K562 (cell line): Measurements from ENCODE around the gene INO80. TPM values are rescaled to one million over a fixed set of nuclear protein-coding genes. Genes with fewer than 3 reads are reported as not detected.

ENCODE experiments used
- BCL6 ChIP-seq: fragments of 250-450 bp; sonication (Bioruptor Pico); IDR thresholded peaks from 2 replicates; pipeline ENCODE4 v1.4.0; 2020
- BMI1 ChIP-seq: fragments of 150-350 bp; IDR thresholded peaks from 2 replicates; pipeline ENCODE4 v1.6.1; 2014; ENCODE audit warnings: low read length
- HMBOX1 ChIP-seq: sonication (generic); IDR thresholded peaks from 2 replicates; pipeline ENCODE4 v1.6.1; 2016
- KLF16 ChIP-seq: IDR thresholded peaks from 2 replicates; pipeline ENCODE4 v1.6.1; 2016; ENCODE audit warnings: antibody characterized with exemption
- MNT ChIP-seq, 2 experiments: fragments of 450-650 bp; conservative IDR thresholded peaks; 2 replicates each; pipeline ENCODE4 v1.6.1; 2017; ENCODE audit warnings: mild to moderate bottlenecking in 2 of 2, moderate library complexity in 2 of 2
- NCOA4 ChIP-seq: fragments of 450-650 bp; IDR thresholded peaks from 2 replicates; pipeline ENCODE4 v1.6.1; 2018; ENCODE audit warnings: mild to moderate bottlenecking; ENCODE audit not compliant: partially characterized antibody
- NCOR1 ChIP-seq: fragments of 450-650 bp; IDR thresholded peaks from 2 replicates; pipeline ENCODE4 v1.6.1; 2016; ENCODE audit warnings: mild to moderate bottlenecking, moderate library complexity
- NR2F6 ChIP-seq: fragments of 450-650 bp; formaldehyde crosslinking; IDR thresholded peaks from 2 replicates; pipeline ENCODE4 v1.4.0; 2020; ENCODE audit warnings: mild to moderate bottlenecking
- PRMT5 ChIP-seq: sonication (generic); formaldehyde crosslinking; IDR thresholded peaks from 2 replicates; pipeline ENCODE4 v1.5.0; 2020; ENCODE audit warnings: missing genetic modification reagents
- PRPF4 ChIP-seq: fragments of 200-400 bp; formaldehyde crosslinking; IDR thresholded peaks from one replicate; pipeline ENCODE4 v1.6.1; 2017; ENCODE audit warnings: low read length, low read depth, mild to moderate bottlenecking; ENCODE audit not compliant: insufficient read depth, poor library complexity, severe bottlenecking
- PTBP1 ChIP-seq: fragments of 200-400 bp; formaldehyde crosslinking; IDR thresholded peaks from 2 replicates; pipeline ENCODE4 v1.6.1; 2017; ENCODE audit warnings: low read depth, low read length
- PTRF ChIP-seq: fragments of 450-650 bp; IDR thresholded peaks from 2 replicates; pipeline ENCODE4 v1.6.1; 2016; ENCODE audit warnings: mild to moderate bottlenecking, missing genetic modification characterization, missing compliant biosample characterization
- RAD51 ChIP-seq: fragments of 450-650 bp; IDR thresholded peaks from 2 replicates; pipeline ENCODE4 v1.7.1; 2016; ENCODE audit warnings: low read depth, mild to moderate bottlenecking, borderline replicate concordance
- SP1 ChIP-seq: sonication (generic); formaldehyde crosslinking; IDR thresholded peaks from 2 replicates; pipeline ENCODE4 v1.8.1; 2022; ENCODE audit warnings: mild to moderate bottlenecking, missing genetic modification reagents
- TBL1XR1 ChIP-seq, 2 experiments: IDR thresholded peaks; 2 replicates each; pipeline ENCODE4 v1.6.1; 2012; ENCODE audit warnings: improper control_type of control experiment in 2 of 2, low read length in 2 of 2, mild to moderate bottlenecking in 1 of 2
- THRAP3 ChIP-seq: fragments of 450-650 bp; IDR thresholded peaks from 2 replicates; pipeline ENCODE4 v1.6.1; 2016; ENCODE audit warnings: mild to moderate bottlenecking, inconsistent platforms, borderline replicate concordance
- TRIM24 ChIP-seq, 2 experiments: fragments of 450-650 bp; IDR thresholded peaks; 2 replicates each; pipeline ENCODE4 v1.6.1; 2016
- XRCC5 ChIP-seq: fragments of 200-400 bp; formaldehyde crosslinking; IDR thresholded peaks from 2 replicates; pipeline ENCODE4 v1.6.1; 2017; ENCODE audit warnings: low read depth, mild to moderate bottlenecking, low read length
- ZBTB17 ChIP-seq: fragments of 450-650 bp; formaldehyde crosslinking; IDR thresholded peaks from 2 replicates; pipeline ENCODE4 v1.4.0; 2020; ENCODE audit warnings: mild to moderate bottlenecking
- ZNF140 ChIP-seq: fragments of 250-450 bp; sonication (Bioruptor Pico); IDR thresholded peaks from 2 replicates; pipeline ENCODE4 v1.8.0; 2021; ENCODE audit warnings: moderate library complexity, mild to moderate bottlenecking, inconsistent platforms
- ZNF143 ChIP-seq: sonication (generic); formaldehyde crosslinking; IDR thresholded peaks from 2 replicates; pipeline ENCODE4 v1.9.0; 2022; ENCODE audit warnings: mild to moderate bottlenecking, missing genetic modification reagents
- ZNF282 ChIP-seq: sonication (generic); formaldehyde crosslinking; IDR thresholded peaks from 2 replicates; pipeline ENCODE4 v1.8.1; 2023; ENCODE audit warnings: missing genetic modification reagents
- ZNF316 ChIP-seq: fragments of 450-650 bp; IDR thresholded peaks from 2 replicates; pipeline ENCODE4 v1.6.1; 2016
- ZNF507 ChIP-seq: conservative IDR thresholded peaks from 2 replicates; pipeline ENCODE4 v1.6.1; 2017; ENCODE audit warnings: missing genetic modification characterization, missing compliant biosample characterization
- ZNF57 ChIP-seq: fragments of 450-650 bp; formaldehyde crosslinking; IDR thresholded peaks from 2 replicates; pipeline ENCODE4 v1.4.0; 2020; ENCODE audit warnings: mild to moderate bottlenecking, moderate library complexity
- ZNF695 ChIP-seq: fragments of 450-650 bp; formaldehyde crosslinking; IDR thresholded peaks from 2 replicates; pipeline ENCODE4 v1.4.0; 2020; ENCODE audit warnings: mild to moderate bottlenecking, moderate library complexity
- polyA plus RNA-seq, 8 experiments: library from polyadenylated mRNA; depleted of rRNA in 4 of 8; stranded (reverse) in 5 of 8; unstranded in 3 of 8; fragments of >200 nt; fragmentation: Nextera tagmentation in 2 of 8; fragmentation: Illumina TruSeq in 1 of 8; extraction: Ambion mirVana in 2 of 8; extraction: Trizol in 1 of 8; gene quantifications; 2 replicates each; pipeline versions ENCODE4 v1.2.1 to v1.2.3, GENCODE V29; 2011 to 2014; ENCODE audit warnings: inconsistent platforms in 1 of 8, missing spikeins in 1 of 8
- total RNA-seq, 7 experiments: library from RNA; depleted of rRNA in 6 of 7; stranded (reverse); fragments of >200 nt in 6 of 7; fragmentation: Illumina TruSeq in 2 of 7; extraction: Trizol in 2 of 7; gene quantifications; 2 replicates each; pipeline versions ENCODE4 v1.2.1 to v1.2.3, GENCODE V29; 2011 to 2021; ENCODE audit warnings: low replicate concordance in 1 of 7
- TF ChIP-seq, protein P1 (sequence below): sonication (generic); formaldehyde crosslinking; IDR thresholded peaks from 2 replicates; pipeline ENCODE4 v1.8.1; 2023; ENCODE audit warnings: mild to moderate bottlenecking, missing genetic modification reagents

Gene INO80
- total and polyA plus RNA-seq, 9 of the 15 experiments (the other 6 are each of a cell fraction or from before 2014, with no cell fraction given): 1.1 to 25.7 (median 19.9) TPM

- TF ChIP-seq, protein P1, sequence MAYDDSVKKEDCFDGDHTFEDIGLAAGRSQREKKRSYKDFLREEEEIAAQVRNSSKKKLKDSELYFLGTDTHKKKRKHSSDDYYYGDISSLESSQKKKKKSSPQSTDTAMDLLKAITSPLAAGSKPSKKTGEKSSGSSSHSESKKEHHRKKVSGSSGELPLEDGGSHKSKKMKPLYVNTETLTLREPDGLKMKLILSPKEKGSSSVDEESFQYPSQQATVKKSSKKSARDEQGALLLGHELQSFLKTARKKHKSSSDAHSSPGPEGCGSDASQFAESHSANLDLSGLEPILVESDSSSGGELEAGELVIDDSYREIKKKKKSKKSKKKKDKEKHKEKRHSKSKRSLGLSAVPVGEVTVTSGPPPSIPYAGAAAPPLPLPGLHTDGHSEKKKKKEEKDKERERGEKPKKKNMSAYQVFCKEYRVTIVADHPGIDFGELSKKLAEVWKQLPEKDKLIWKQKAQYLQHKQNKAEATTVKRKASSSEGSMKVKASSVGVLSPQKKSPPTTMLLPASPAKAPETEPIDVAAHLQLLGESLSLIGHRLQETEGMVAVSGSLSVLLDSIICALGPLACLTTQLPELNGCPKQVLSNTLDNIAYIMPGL (CRISPR knock-in tag): no peak
- TF ChIP-seq RAD51 (no peak), ZNF507 (tag) (no peak), PTBP1 (no peak), THRAP3 (no peak), ZNF140 (no peak), ZNF57 (CRISPR knock-in tag) (no peak), NR2F6 (CRISPR knock-in tag) (no peak), KLF16 (no peak; the same call in 1 of the 2 replicates), MNT (conservative IDR thresholded peaks at IDR 0.05) (no peak), NCOR1 (no peak), BCL6 (CRISPR knock-in tag) (no peak), NCOA4 (no peak), XRCC5 (no peak), ZNF143 (CRISPR knock-in tag) (no peak), ZNF695 (CRISPR knock-in tag) (no peak), HMBOX1 (peak; percentile 70), TRIM24 (IDR thresholded peaks at IDR 0.05) (no peak), SP1 (CRISPR knock-in tag) (no peak), PTRF (tag) (no peak), BMI1 (no peak), ZNF282 (CRISPR knock-in tag) (no peak), PRMT5 (CRISPR knock-in tag) (no peak), ZBTB17 (CRISPR knock-in tag) (no peak), TBL1XR1 (IDR thresholded peaks at IDR 0.05; ENCODE audit: low read length in 2 of 2) (no peak), ZNF316 (no peak), PRPF4 (no peak)
Measured at GRCh38 chr15:41115161-41115651, 874 bp downstream of the INO80 start (continued).
